WTC11 (cell line): Measurements from ENCODE around the gene PGAM5. TPM values are rescaled to one million over a fixed set of nuclear protein-coding genes. Genes with fewer than 3 reads are reported as not detected.

Source experiments
- ATAC-seq: fragments of 200-7000 bp; cut with Tn5 transposase; 2 replicates; pipeline ENCODE4 v1.10.0; 2021; ENCODE audit warnings: mild to moderate bottlenecking, moderate library complexity
- CTCF ChIA-PET: fragments of 300-600 bp; sonication (Branson Sonifier 250); formaldehyde crosslinking; loops from one replicate; lab custom pipeline; 2021; ENCODE audit warnings: antibody characterized with exemption; lab: Charles Lee
- POLR2A ChIA-PET: fragments of 350-600 bp; sonication (Branson Sonifier 250); formaldehyde crosslinking; loops from one replicate; lab custom pipeline; 2021; ENCODE audit warnings: antibody characterized with exemption; lab: Charles Lee
- DNase-seq: peaks from one replicate; pipeline ENCODE4 v3.0.0; 2021; ENCODE audit warnings: low spot score
- H3K27ac Mint-ChIP-seq: 2 replicates; pipeline ENCODE4 v1.8.0; 2021; ENCODE audit warnings: mixed read lengths
- H3K27me3 Mint-ChIP-seq: 2 replicates; pipeline ENCODE4 v1.8.0; 2021; ENCODE audit warnings: low read depth, mild to moderate bottlenecking, moderate library complexity, mixed read lengths
- H3K36me3 Mint-ChIP-seq: 2 replicates; pipeline ENCODE4 v1.8.0; 2021; ENCODE audit warnings: mixed read lengths
- H3K4me1 Mint-ChIP-seq: 2 replicates; pipeline ENCODE4 v1.8.0; 2022; ENCODE audit warnings: mixed read lengths
- H3K4me3 Mint-ChIP-seq: 2 replicates; pipeline ENCODE4 v1.8.0; 2021; ENCODE audit warnings: mild to moderate bottlenecking, moderate library complexity, mixed read lengths
- H3K9me3 Mint-ChIP-seq: 2 replicates; pipeline ENCODE4 v1.8.0; 2021; ENCODE audit warnings: mixed read lengths
- ARID4B ChIP-seq: sonication (generic); formaldehyde crosslinking; IDR thresholded peaks from 2 replicates; pipeline ENCODE4 v1.8.0; 2023; ENCODE audit warnings: missing genetic modification reagents, mild to moderate bottlenecking, borderline replicate concordance
- ELF4 ChIP-seq: sonication (generic); formaldehyde crosslinking; IDR thresholded peaks from 2 replicates; pipeline ENCODE4 v1.8.1; 2022; ENCODE audit warnings: low read depth, mild to moderate bottlenecking, moderate library complexity, missing genetic modification reagents
- FOXK1 ChIP-seq: sonication (generic); formaldehyde crosslinking; IDR thresholded peaks from 2 replicates; pipeline ENCODE4 v1.8.0; 2022; ENCODE audit warnings: mild to moderate bottlenecking, moderate library complexity, missing genetic modification reagents
- IRF1 ChIP-seq: sonication (generic); formaldehyde crosslinking; IDR thresholded peaks from 2 replicates; pipeline ENCODE4 v1.8.0; 2023; ENCODE audit warnings: missing genetic modification reagents
- IRF2 ChIP-seq: sonication (generic); formaldehyde crosslinking; IDR thresholded peaks from 2 replicates; pipeline ENCODE4 v1.8.0; 2022; ENCODE audit warnings: low read depth, missing genetic modification reagents, borderline replicate concordance
- NFATC4 ChIP-seq: fragments of 250-450 bp; sonication (Bioruptor Pico); IDR thresholded peaks from 2 replicates; pipeline ENCODE4 v1.9.0; 2021; ENCODE audit warnings: mild to moderate bottlenecking
- SMAD3 ChIP-seq: sonication (generic); formaldehyde crosslinking; IDR thresholded peaks from 2 replicates; pipeline ENCODE4 v1.8.0; 2022; ENCODE audit warnings: missing genetic modification reagents, mild to moderate bottlenecking, borderline replicate concordance
- SOX15 ChIP-seq: fragments of 250-450 bp; sonication (Bioruptor Pico); IDR thresholded peaks from 2 replicates; pipeline ENCODE4 v1.9.0; 2021; ENCODE audit warnings: mild to moderate bottlenecking
- ZNF121 ChIP-seq: sonication (generic); formaldehyde crosslinking; IDR thresholded peaks from 2 replicates; pipeline ENCODE4 v1.8.0; 2023; ENCODE audit warnings: missing genetic modification reagents
- ZNF416 ChIP-seq: fragments of 250-450 bp; sonication (Bioruptor Pico); IDR thresholded peaks from 2 replicates; pipeline ENCODE4 v1.9.0; 2021; ENCODE audit warnings: mild to moderate bottlenecking, inconsistent platforms
- total RNA-seq: library from RNA; stranded (reverse); gene quantifications from 3 replicates; pipeline ENCODE4 v1.2.3, GENCODE V29; 2021
- TF ChIP-seq, protein P1 (sequence below): sonication (generic); formaldehyde crosslinking; IDR thresholded peaks from 2 replicates; pipeline ENCODE4 v1.8.0; 2022; ENCODE audit warnings: mild to moderate bottlenecking, missing genetic modification reagents
- TF ChIP-seq, protein P2 (sequence below): sonication (generic); formaldehyde crosslinking; IDR thresholded peaks from 2 replicates; pipeline ENCODE4 v1.8.0; 2022; ENCODE audit warnings: mild to moderate bottlenecking, missing genetic modification reagents

Gene PGAM5
- total RNA-seq, 1 experiment from 2014 or later, result 89.7 TPM

- ChIA-PET CTCF (no interaction called here), POLR2A (interaction anchor here (0.7 kb wide), 1 partner anchor 14 kb away, joined by 4 read pairs; no protein-coding TSS in a partner anchor)
- Mint-ChIP-seq H3K4me3 (no peak overlapping the region), H3K4me1 (no peaks in the 10 kb centered on the region), H3K27ac (peak overlapping the region; percentile 82; the same call in 1 of the 2 replicates), H3K27me3 (no peaks in the 10 kb centered on the region), H3K9me3 (no peaks in the 10 kb centered on the region), H3K36me3 (peaks cover 67% of the 10 kb centered on the region)
- no peak for ATAC-seq
- DNase-seq, result no peak
- TF ChIP-seq ZNF416 (0 out of 2 replicates have a peak, but pooled peaks have one; percentile 27), SOX15 (CRISPR knock-in tag) (no peak)
Observed at GRCh38 chr12:132723015-132723763, 12.5 kb downstream of the PGAM5 start.

DNA sequence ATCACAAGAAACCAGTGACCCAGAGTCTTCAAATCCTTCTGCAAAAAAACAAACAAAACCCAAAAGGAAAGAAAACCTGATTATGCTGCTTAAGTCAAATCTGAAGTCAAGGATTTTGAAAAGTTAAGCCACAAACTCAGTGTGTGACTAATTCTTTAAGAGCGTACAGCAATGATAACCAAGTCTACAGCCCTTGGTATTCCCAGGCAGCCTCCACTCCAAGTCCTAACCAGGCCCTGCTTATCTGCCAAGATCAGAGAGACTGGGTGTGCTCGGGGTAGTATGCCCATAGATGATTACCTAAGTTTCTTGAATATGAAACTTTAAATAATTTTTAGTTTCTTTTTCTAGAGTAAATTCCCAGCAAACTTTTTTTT lies 13.1 kb downstream of the PGAM5 start:
- ChIA-PET CTCF (no interaction called here), POLR2A (no interaction called here)
- Mint-ChIP-seq H3K9me3 (no peaks in the 10 kb centered on the region), H3K27ac (peak overlapping the region; percentile 82; the same call in 1 of the 2 replicates), H3K36me3 (peaks cover 70% of the 10 kb centered on the region), H3K4me1 (no peaks in the 10 kb centered on the region), H3K4me3 (no peak overlapping the region), H3K27me3 (no peaks in the 10 kb centered on the region)
- ATAC-seq, result no peak
- no peak for DNase-seq
- no peak for TF ChIP-seq SMAD3 (CRISPR knock-in tag)
- TF ChIP-seq IRF2 (CRISPR knock-in tag), result no peak
- no peak for TF ChIP-seq ZNF121 (CRISPR knock-in tag)
- TF ChIP-seq FOXK1 (CRISPR knock-in tag), result no peak
- TF ChIP-seq IRF1, result no peak
- TF ChIP-seq, protein P1, sequence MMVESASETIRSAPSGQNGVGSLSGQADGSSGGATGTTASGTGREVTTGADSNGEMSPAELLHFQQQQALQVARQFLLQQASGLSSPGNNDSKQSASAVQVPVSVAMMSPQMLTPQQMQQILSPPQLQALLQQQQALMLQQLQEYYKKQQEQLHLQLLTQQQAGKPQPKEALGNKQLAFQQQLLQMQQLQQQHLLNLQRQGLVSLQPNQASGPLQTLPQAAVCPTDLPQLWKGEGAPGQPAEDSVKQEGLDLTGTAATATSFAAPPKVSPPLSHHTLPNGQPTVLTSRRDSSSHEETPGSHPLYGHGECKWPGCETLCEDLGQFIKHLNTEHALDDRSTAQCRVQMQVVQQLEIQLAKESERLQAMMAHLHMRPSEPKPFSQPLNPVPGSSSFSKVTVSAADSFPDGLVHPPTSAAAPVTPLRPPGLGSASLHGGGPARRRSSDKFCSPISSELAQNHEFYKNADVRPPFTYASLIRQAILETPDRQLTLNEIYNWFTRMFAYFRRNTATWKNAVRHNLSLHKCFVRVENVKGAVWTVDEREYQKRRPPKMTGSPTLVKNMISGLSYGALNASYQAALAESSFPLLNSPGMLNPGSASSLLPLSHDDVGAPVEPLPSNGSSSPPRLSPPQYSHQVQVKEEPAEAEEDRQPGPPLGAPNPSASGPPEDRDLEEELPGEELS (CRISPR knock-in tag), result no peak
- no peak for TF ChIP-seq ARID4B (CRISPR knock-in tag)

DNA sequence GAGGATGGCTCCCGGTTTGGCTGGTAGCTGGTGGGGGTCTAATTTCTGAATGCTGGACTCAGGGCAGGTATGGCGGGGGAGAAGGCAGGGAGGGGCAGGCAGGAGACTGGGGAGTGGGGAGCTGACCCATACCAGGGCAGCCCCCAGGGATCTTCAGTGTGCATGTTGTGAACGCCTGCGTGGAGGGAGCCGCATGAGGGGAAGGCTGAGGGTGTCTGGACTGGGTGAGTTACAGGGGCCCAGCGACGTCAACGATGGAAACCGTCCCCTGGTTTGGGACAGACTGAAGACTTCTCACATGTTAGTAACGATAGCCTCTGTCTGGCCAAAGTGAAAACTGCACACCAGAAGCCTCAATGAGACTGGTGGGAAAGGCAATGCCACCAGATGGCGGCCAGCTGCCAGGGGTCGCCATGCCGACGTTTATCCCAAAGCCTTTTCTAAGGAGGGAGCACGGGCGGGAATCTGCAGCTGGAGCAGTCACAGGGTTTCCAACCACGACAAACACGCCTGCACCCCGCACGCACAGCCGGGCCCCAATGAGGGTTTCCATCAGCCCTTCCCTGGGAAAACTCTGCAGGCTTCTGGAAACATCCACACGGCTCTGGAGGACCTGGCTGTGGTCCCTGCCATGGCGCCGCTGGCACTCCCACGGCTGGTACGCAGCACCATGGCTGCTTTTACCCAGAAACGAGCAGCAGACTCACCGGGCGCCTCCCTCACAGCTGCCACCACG lies 14.0 kb downstream of the PGAM5 start:
- Mint-ChIP-seq H3K36me3 (peaks cover 68% of the 10 kb centered on the region), H3K4me3 (no peak overlapping the region), H3K27ac (peak overlapping the region; percentile 65), H3K9me3 (peaks cover under 1% of the 10 kb centered on the region), H3K4me1 (no peaks in the 10 kb centered on the region; the same call in 1 of the 2 replicates), H3K27me3 (no peaks in the 10 kb centered on the region)
- ATAC-seq (no peak), DNase-seq (no peak)
- TF ChIP-seq, protein P2, sequence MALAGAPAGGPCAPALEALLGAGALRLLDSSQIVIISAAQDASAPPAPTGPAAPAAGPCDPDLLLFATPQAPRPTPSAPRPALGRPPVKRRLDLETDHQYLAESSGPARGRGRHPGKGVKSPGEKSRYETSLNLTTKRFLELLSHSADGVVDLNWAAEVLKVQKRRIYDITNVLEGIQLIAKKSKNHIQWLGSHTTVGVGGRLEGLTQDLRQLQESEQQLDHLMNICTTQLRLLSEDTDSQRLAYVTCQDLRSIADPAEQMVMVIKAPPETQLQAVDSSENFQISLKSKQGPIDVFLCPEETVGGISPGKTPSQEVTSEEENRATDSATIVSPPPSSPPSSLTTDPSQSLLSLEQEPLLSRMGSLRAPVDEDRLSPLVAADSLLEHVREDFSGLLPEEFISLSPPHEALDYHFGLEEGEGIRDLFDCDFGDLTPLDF (CRISPR knock-in tag), result no peak
- TF ChIP-seq NFATC4 (no peak), ELF4 (no peak)
- ChIA-PET POLR2A (no interaction called here), CTCF (no interaction called here)
